CD4-positive, alpha-beta T cell (primary cell): ENCODE data around the gene IL2RA. TPM values are rescaled to one million over a fixed set of nuclear protein-coding genes. Genes with fewer than 3 reads are reported as not detected.

Experiments used
- ATAC-seq: fragments of 200-7000 bp; cut with Tn5 transposase; one replicate; pipeline ENCODE4 v1.10.0; 2022; ENCODE audit warnings: mild to moderate bottlenecking; ENCODE audit not compliant: poor library complexity
- CTCF ChIA-PET: fragments of 350-600 bp; sonication (Branson Sonifier 250); formaldehyde crosslinking; loops from one replicate; lab custom pipeline; 2021; ENCODE audit warnings: antibody characterized with exemption, inconsistent platforms; lab: Charles Lee
- POLR2A ChIA-PET: fragments of 350-600 bp; sonication (Branson Sonifier 250); formaldehyde crosslinking; loops from one replicate; lab custom pipeline; 2021; ENCODE audit warnings: antibody characterized with exemption, inconsistent platforms; lab: Charles Lee
- DNase-seq, 14 experiments: peaks; one replicate each; pipeline ENCODE4 v3.0.0-alpha.2; 2013 to 2020; ENCODE audit warnings: mixed read lengths in 2 of 14
- H3K27ac ChIP-seq, 2 donors: one replicate each; pipeline versions ENCODE4 v1.5.1 to v1.7.0; 2013; ENCODE audit warnings: low read length in 2 of 2, low read depth in 1 of 2, mild to moderate bottlenecking in 1 of 2
- H3K27me3 ChIP-seq, 2 experiments: 1 replicate in 1 of 2; 2 replicates in 1 of 2; pipeline versions ENCODE4 v1.6.1 to v1.7.0; 2013; ENCODE audit warnings: low read length in 2 of 2, control low read depth in 1 of 2, mild to moderate bottlenecking in 1 of 2, moderate library complexity in 1 of 2; ENCODE audit not compliant: insufficient read depth in 2 of 2, control insufficient read depth in 1 of 2
- H3K36me3 ChIP-seq: one replicate; pipeline ENCODE4 v1.6.1; 2013; ENCODE audit warnings: low read length, control low read depth; ENCODE audit not compliant: insufficient read depth
- H3K4me1 ChIP-seq: one replicate; pipeline ENCODE4 v1.6.1; 2013; ENCODE audit warnings: low read length, control low read depth; ENCODE audit not compliant: insufficient read depth
- H3K4me3 ChIP-seq: one replicate; pipeline ENCODE4 v1.5.1; 2013; ENCODE audit warnings: mild to moderate bottlenecking, low read length, moderate library complexity
- H3K9me3 ChIP-seq, 2 experiments: 1 replicate in 1 of 2; 2 replicates in 1 of 2; pipeline versions ENCODE4 v1.6.1 to v1.7.0; 2013; ENCODE audit warnings: low read length in 2 of 2, mild to moderate bottlenecking in 2 of 2, control low read depth in 1 of 2, moderate library complexity in 1 of 2; ENCODE audit not compliant: control insufficient read depth in 1 of 2, insufficient read depth in 1 of 2
- H3K27ac Mint-ChIP-seq: one replicate; pipeline ENCODE4 v1.8.0; 2020; ENCODE audit warnings: mixed read lengths
- H3K27me3 Mint-ChIP-seq: one replicate; pipeline ENCODE4 v1.8.0; 2021; ENCODE audit warnings: mixed read lengths
- H3K36me3 Mint-ChIP-seq: one replicate; pipeline ENCODE4 v1.8.0; 2021; ENCODE audit warnings: low read depth, mixed read lengths
- H3K4me1 Mint-ChIP-seq: one replicate; pipeline ENCODE4 v1.8.0; 2021; ENCODE audit warnings: low read depth, mixed read lengths
- H3K4me3 Mint-ChIP-seq: one replicate; pipeline ENCODE4 v1.8.0; 2020; ENCODE audit warnings: mild to moderate bottlenecking, mixed read lengths
- H3K9me3 Mint-ChIP-seq: one replicate; pipeline ENCODE4 v1.8.0; 2020; ENCODE audit warnings: mixed read lengths
- intact Hi-C, 2 experiments: fragments of 100-400 bp; cut with DNase I in 1 of 2; cut with micrococcal nuclease in 1 of 2; formaldehyde crosslinking; loops; one replicate each; pipeline versions ENCODE4 v1.15.1 to v1.9.0; 2023 to 2025; cut with DNase I, micrococcal nuclease
- total RNA-seq, 174 experiments: library from RNA in 2 of 174; stranded (reverse) in 2 of 174; gene quantifications; one replicate each; pipeline ENCODE4 v1.2.3 and lab custom pipeline; 2021 to 2026
- TF ChIP-seq, protein P1 (sequence below): fragments of 200-600 bp; IDR thresholded peaks from one replicate; pipeline ENCODE4 v1.8.0; 2022; ENCODE audit warnings: antibody characterized with exemption, mild to moderate bottlenecking

The IL2RA gene
- total RNA-seq, 2 experiments from 2014 or later, result 4.9 to 5.4 TPM

- Histone ChIP-seq H3K36me3 (peaks cover 8% of the 10 kb centered on the region), H3K27me3 (no peaks in the 10 kb centered on the region), H3K4me3 (no peak overlapping the region), H3K4me1 (peaks cover 39% of the 10 kb centered on the region), H3K27ac (no peak overlapping the region), H3K9me3 (no peaks in the 10 kb centered on the region)
- H3K27me3 Mint-ChIP-seq, result no peaks in the 10 kb centered on the region
- peaks cover 49% of the 10 kb centered on the region for H3K4me1 Mint-ChIP-seq
- CTCF ChIA-PET, result no interaction called here
- H3K9me3 Mint-ChIP-seq, result no peaks in the 10 kb centered on the region
- peak in 1 of 14 experiments; percentile 3 for DNase-seq
- peak overlapping the region; percentile 83 for H3K27ac Mint-ChIP-seq
- POLR2A ChIA-PET, result no interaction called here
- TF ChIP-seq, protein P1, sequence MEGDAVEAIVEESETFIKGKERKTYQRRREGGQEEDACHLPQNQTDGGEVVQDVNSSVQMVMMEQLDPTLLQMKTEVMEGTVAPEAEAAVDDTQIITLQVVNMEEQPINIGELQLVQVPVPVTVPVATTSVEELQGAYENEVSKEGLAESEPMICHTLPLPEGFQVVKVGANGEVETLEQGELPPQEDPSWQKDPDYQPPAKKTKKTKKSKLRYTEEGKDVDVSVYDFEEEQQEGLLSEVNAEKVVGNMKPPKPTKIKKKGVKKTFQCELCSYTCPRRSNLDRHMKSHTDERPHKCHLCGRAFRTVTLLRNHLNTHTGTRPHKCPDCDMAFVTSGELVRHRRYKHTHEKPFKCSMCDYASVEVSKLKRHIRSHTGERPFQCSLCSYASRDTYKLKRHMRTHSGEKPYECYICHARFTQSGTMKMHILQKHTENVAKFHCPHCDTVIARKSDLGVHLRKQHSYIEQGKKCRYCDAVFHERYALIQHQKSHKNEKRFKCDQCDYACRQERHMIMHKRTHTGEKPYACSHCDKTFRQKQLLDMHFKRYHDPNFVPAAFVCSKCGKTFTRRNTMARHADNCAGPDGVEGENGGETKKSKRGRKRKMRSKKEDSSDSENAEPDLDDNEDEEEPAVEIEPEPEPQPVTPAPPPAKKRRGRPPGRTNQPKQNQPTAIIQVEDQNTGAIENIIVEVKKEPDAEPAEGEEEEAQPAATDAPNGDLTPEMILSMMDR, result no peak
- intact Hi-C loops, result no loop called here
- H3K4me3 Mint-ChIP-seq, result no peak overlapping the region
- no peaks in the 10 kb centered on the region for H3K36me3 Mint-ChIP-seq
- no peak for ATAC-seq
Measured at GRCh38 chr10:6035101-6035834, 26.9 kb downstream of the IL2RA start.

DNA sequence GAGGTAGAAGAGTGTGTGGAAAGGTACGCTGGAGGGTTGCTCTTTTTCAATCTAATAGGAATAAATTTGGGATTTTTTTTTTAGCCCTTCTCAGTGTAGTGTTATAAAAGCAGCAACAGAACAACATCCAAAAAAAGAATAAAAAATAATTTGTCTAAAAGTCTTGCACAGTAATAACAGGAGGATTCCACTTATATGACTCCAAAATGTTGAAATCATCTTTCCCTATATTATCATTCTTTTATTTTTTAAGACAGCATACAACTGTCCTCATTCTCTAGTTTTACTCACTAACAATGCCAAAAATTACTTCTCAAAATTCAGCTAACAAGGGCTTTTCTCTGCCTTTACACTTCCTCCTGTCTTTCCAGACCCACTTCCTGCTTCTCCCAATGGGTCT, 27.8 kb downstream of the IL2RA start:
- Histone ChIP-seq H3K27me3 (no peaks in the 10 kb centered on the region), H3K9me3 (no peaks in the 10 kb centered on the region), H3K4me3 (no peak overlapping the region), H3K27ac (no peak overlapping the region), H3K4me1 (peaks cover 34% of the 10 kb centered on the region), H3K36me3 (peaks cover 8% of the 10 kb centered on the region)
- CTCF ChIA-PET, result interaction anchor here (0.6 to 2.0 kb wide), 3 partner anchors 16 to 28 kb away, joined by 3 to 12 read pairs (median 7); no protein-coding TSS in a partner anchor
- intact Hi-C loops, result no loop called here
- POLR2A ChIA-PET, result interaction anchor here (0.8 to 1.4 kb wide), 2 partner anchors 14 to 17 kb away, joined by 3 to 4 read pairs; no protein-coding TSS in a partner anchor
- Mint-ChIP-seq H3K4me1 (peaks cover 43% of the 10 kb centered on the region), H3K27ac (peak overlapping the region; percentile 19), H3K4me3 (no peak overlapping the region), H3K27me3 (no peaks in the 10 kb centered on the region), H3K36me3 (no peaks in the 10 kb centered on the region), H3K9me3 (no peaks in the 10 kb centered on the region)
- no peak for DNase-seq
- ATAC-seq, result no peak
- TF ChIP-seq, protein P1, result no peak

DNA sequence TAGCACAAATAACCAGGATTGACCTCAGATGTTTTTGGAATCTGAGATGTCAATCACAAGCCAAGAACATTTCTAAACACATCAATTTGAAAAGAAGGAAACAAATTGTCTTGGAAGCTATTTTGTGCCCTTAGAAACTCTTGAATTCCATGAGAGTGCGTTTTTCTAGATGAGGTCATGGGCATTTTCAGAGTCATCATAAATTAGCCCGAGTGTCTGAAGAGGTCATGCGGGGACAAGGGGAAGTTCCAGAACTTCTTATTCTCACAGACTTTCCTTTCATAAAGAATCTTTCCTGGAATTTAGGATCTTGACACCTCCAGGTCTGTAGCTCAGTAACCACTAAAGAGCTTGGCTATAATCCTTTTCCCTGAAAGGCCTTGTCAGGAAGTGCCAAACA, 28.2 kb downstream of the IL2RA start:
- Histone ChIP-seq H3K4me3 (no peak overlapping the region), H3K27me3 (no peaks in the 10 kb centered on the region), H3K27ac (no peak overlapping the region), H3K4me1 (peaks cover 33% of the 10 kb centered on the region), H3K36me3 (peaks cover 8% of the 10 kb centered on the region), H3K9me3 (no peaks in the 10 kb centered on the region)
- Mint-ChIP-seq H3K36me3 (no peaks in the 10 kb centered on the region), H3K9me3 (no peaks in the 10 kb centered on the region), H3K27me3 (no peaks in the 10 kb centered on the region), H3K4me1 (peaks cover 39% of the 10 kb centered on the region), H3K4me3 (no peak overlapping the region), H3K27ac (peak overlapping the region; percentile 19)
- no peak for ATAC-seq
- DNase-seq, result peak in 1 of 14 experiments; percentile 32
- intact Hi-C loops, result no loop called here
- ChIA-PET CTCF (interaction anchor here (0.6 to 2.0 kb wide), 4 partner anchors 16 to 53 kb away, joined by 3 to 12 read pairs (median 6); no protein-coding TSS in a partner anchor), POLR2A (interaction anchor here (0.8 to 2.0 kb wide), 3 partner anchors 10 to 17 kb away, joined by 3 to 4 read pairs (median 4); no protein-coding TSS in a partner anchor)
- TF ChIP-seq, protein P1, result no peak
